KG1 (cell line): ENCODE data around the gene BRD4.
"Not testable (repeated sequence)": the region's sequence is repeated elsewhere in the genome, so short reads cannot be mapped to it uniquely, and the experiment has no call there.

Experiments used
- DNase-seq: peaks from one replicate; lab custom pipeline; 2025; lab: John Stamatoyannopoulos, UW

BRD4 gene

DNA sequence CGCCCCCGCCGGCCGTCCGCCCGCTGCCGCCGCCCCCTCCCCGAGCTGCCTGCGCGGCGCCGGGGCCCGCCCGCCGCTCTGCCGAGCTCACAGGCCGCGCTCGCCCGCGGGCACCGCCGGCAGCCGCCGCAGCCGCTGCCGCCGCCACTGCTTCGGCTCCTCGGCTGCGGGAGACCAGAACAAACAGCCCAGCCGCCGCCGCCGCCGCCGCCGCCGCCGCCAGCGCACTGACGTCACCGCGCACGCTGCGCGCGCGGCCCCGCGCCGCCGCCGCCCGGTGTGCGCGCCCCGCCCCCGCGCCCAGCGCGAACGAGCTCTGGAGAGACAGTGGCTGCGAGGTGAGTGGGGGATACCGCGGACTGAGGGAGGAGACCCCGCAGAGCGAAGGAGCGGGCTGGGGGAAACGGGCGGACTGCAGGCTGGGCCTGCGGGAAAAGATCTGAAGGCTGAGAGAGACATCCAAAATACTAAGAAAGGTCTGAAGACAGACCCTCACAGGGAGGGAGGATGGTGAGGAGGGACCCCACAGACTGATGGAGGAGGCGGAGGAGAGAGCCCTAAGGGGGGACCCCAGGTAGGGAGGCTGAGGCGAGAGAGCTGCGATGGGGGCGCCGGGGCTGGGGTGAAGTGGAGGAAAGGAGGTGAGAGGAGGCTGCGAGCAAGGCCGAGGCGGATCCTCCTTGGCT is at the start of gene BRD4:
BRD4 (minus strand) TSS at position 229 of the 686 bp plus-strand sequence. CDS start 59,440 bp downstream, outside the sequence.
- peak; percentile 12 for DNase-seq

DNA sequence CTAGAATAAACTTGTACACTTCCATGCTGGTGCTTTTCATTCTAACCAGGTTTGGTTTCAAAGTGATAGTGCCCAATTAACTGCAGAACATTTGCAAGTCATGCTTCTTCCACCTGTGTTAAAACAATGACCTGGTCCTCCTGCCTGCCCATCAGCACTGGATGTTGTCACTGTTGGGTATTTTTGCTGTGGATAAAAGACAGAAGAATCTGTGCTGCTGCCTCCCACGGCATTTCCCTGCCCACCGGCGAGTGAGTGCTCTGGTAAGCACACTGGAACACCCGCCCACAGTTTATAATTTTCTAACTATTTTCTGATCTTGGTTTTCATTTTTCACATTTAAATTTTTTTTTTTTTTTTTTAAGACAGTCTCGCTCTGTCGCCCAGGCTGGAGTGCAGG is 49.5 kb upstream of the BRD4 start:
- DNase-seq = no peak

DNA sequence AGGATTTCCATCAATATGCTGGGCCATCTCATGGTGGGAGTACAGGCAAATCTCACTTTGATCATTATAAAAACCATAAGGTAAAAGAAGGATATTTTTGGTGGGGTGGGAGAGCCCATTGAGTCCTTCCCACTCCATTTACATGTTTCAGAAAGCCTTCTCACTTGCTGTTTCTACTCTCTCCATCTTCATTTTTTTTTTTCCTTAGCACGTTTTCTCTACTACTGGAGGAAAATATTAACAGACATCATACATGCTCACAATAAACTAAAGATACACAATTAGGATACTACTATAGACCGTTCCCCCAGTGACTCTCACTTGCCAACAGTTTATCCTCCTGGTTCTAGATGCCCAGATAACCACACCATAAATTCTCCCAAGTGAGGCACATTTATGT is 49.1 kb upstream of the BRD4 start:
- no peak for DNase-seq

- no peak for DNase-seq
Measured at GRCh38 chr19:15379999-15380647, 47.8 kb upstream of the BRD4 start.

GRCh38 chr19:15379083-15379998 is 47.0 kb upstream of the BRD4 start, which contains the start of gene AKAP8:
TSS of gene AKAP8 (minus strand) at chr19:15379787. CDS start at chr19:15379731, 56 bp downstream.
- peak; percentile 96 for DNase-seq

- DNase-seq = peak; percentile 15
Measured at GRCh38 chr19:15378534-15379082, 46.3 kb upstream of the BRD4 start.

- DNase-seq = no peak
Measured at GRCh38 chr19:15374796-15375440, 42.6 kb upstream of the BRD4 start.

DNA sequence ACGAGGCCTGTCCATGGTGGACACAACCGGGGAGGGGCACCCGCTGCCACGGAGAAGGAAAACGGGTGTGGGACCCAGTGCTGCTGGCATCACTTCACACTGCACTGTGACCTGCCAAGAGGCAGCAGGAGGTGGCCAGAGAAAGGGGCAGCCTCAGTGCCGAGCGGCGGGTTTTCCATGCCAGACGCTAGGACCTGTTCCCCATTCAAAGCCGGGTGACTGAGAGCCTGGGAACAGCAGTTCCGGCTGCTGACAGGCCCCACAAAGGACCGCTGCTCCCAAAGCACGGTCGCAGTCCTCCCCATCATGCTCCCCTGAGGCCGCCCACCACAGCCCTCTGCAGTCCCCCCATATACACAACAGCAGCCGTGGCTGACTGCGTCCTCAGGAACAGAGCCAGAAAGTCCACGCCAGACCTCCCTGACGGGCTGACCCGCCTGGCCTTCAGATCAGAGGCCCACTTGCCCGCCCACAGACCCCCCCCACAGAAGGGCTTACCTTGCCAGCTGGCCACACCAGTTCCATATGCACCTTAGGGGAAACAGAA is 41.8 kb upstream of the BRD4 start:
- DNase-seq = no peak

DNA sequence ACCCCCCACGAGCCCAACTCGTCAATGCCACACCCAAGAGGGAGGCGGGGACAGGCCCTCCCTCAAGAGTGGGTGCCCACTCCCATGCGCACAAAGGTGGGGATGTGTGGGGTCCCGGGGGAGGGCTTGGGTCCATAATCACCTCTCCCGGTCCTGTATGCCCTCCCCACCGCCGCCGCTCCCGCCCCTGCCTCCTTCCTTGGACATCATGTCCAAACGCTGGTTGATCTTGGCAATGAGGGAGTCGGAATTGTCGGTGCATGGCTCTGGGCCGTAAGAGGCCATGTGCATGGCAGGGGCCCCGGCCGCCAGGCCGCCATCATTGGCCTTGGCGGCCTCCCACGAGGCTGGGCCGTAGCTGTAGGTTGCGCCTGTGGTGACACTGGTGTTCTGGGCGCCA is 41.3 kb upstream of the BRD4 start:
- DNase-seq = no peak

DNA sequence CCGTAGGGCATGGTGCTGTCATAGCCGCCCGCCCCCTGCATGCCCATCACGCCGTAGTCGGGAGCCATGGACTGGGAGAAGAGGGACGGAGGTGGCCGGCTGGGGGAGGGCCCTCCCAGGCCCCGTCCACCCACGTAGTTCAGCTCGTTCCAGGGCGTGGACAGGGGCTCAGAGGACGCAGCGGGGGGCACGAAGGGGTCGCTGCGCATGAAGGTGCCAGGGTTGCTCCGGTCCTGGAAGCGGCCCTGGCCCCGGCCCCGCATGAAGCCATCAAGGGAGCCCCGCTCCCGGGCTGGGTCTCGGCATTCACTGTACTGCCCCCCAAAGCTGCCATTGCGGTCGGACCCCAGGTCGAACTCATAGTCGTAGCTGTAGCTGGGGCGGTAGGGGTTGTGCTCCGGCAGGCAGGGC is 40.6 kb upstream of the BRD4 start:
- DNase-seq = no peak

- no peak for DNase-seq
Measured at GRCh38 chr19:15372470-15372869, 40.1 kb upstream of the BRD4 start.

- DNase-seq = no peak
Measured at GRCh38 chr19:15371786-15372380, 39.5 kb upstream of the BRD4 start.

GRCh38 chr19:15371119-15371518 is 38.8 kb upstream of the BRD4 start:
- DNase-seq = no peak

GRCh38 chr19:15369594-15369891 is 37.2 kb upstream of the BRD4 start:
- no peak for DNase-seq

GRCh38 chr19:15368798-15369593 is 36.7 kb upstream of the BRD4 start:
- DNase-seq = no peak

- DNase-seq = no peak
Measured at GRCh38 chr19:15368051-15368632, 35.8 kb upstream of the BRD4 start.

GRCh38 chr19:15367439-15367838 is 35.1 kb upstream of the BRD4 start:
- no peak for DNase-seq

- DNase-seq = no peak
Measured at GRCh38 chr19:15365264-15365663, 32.9 kb upstream of the BRD4 start.

- not testable (repeated sequence) for DNase-seq
Measured at GRCh38 chr19:15363791-15364190, 31.5 kb upstream of the BRD4 start.

DNA sequence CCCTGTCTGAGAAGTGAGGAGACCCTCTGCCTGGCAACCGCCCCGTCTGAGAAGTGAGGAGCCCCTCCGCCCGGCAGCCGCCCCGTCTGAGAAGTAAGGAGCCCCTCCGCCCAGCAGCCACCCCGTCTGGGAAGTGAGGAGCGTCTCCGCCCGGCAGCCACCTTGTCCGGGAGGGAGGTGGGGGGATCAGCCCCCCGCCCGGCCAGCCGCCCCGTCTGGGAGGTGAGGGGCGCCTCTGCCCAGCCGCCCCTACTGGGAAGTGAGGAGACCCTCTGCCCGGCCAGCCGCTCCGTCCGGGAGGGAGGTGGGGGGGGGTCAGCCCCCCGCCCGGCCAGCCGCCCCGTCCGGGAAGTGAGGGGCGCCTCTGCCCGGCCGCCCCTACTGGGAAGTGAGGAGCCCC is 30.7 kb upstream of the BRD4 start:
- DNase-seq = not testable (repeated sequence)
